HUES48 (cell line): Measurements from ENCODE around the gene TSN.
"Not testable (repeated sequence)": the region's sequence is repeated elsewhere in the genome, so short reads cannot be mapped to it uniquely, and the experiment has no call there.

ENCODE experiments used
- H3K27ac ChIP-seq: one replicate; pipeline ENCODE4 v1.7.0; 2013; ENCODE audit warnings: low read depth, low read length, inconsistent platforms
- H3K27me3 ChIP-seq: 2 replicates; pipeline ENCODE4 v1.6.1; 2013; ENCODE audit warnings: mild to moderate bottlenecking, low read length; ENCODE audit not compliant: control insufficient read depth, insufficient read depth
- H3K36me3 ChIP-seq: 2 replicates; pipeline ENCODE4 v1.6.1; 2013; ENCODE audit warnings: low read length; ENCODE audit not compliant: control insufficient read depth, insufficient read depth
- H3K4me1 ChIP-seq: 2 replicates; pipeline ENCODE4 v1.6.1; 2013; ENCODE audit warnings: mild to moderate bottlenecking, low read length; ENCODE audit not compliant: control insufficient read depth, insufficient read depth
- H3K4me3 ChIP-seq: 2 replicates; pipeline ENCODE4 v1.5.1; 2013; ENCODE audit warnings: mild to moderate bottlenecking, low read depth, low read length
- H3K9ac ChIP-seq: 2 replicates; pipeline ENCODE4 v1.6.1; 2013; ENCODE audit warnings: mild to moderate bottlenecking, low read depth, low read length, moderate library complexity
- H3K9me3 ChIP-seq: 2 replicates; pipeline ENCODE4 v1.6.1; 2013; ENCODE audit warnings: low read length; ENCODE audit not compliant: control insufficient read depth, insufficient read depth

The TSN gene

GRCh38 chr2:121722479-121722878 is 33.0 kb upstream of the TSN start:
- peaks cover 13% of the 10 kb centered on the region for H3K36me3 ChIP-seq
- no peaks in the 10 kb centered on the region for H3K4me1 ChIP-seq
- H3K9ac ChIP-seq: no peak overlapping the region
- no peaks in the 10 kb centered on the region for H3K27me3 ChIP-seq
- H3K9me3 ChIP-seq: no peaks in the 10 kb centered on the region
- no peak overlapping the region for H3K4me3 ChIP-seq
- no peak overlapping the region for H3K27ac ChIP-seq

- no peaks in the 10 kb centered on the region for H3K4me1 ChIP-seq
- H3K36me3 ChIP-seq: peaks cover 21% of the 10 kb centered on the region
Measured at GRCh38 chr2:121723316-121723715, 32.1 kb upstream of the TSN start.

DNA sequence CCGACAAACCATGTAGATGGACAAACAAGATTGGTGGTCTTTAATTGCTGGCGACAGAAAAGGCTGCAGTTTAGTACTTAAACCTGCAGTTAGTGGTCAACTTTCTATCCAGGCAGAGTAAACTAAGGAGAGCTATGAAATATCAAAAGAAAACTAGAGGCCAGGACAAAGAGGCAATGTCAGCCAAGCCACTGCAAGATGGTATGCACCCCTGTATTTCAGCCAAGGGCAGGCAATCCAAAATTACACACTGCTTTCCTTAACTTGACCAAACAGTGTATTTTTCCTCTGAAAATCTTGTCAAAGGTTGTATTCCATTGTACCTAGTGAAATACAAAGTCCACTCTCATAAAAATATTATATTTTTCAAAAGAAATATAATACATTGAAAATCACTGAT is 28.1 kb upstream of the TSN start:
- no peak overlapping the region for H3K9ac ChIP-seq
- no peak overlapping the region for H3K4me3 ChIP-seq
- no peaks in the 10 kb centered on the region for H3K9me3 ChIP-seq
- H3K27ac ChIP-seq: no peak overlapping the region
- no peaks in the 10 kb centered on the region for H3K4me1 ChIP-seq
- H3K27me3 ChIP-seq: no peaks in the 10 kb centered on the region
- H3K36me3 ChIP-seq: peaks cover 58% of the 10 kb centered on the region

More at GRCh38 chr2:121723316-121723715, 32.1 kb upstream of the TSN start:
- H3K4me3 ChIP-seq: no peak overlapping the region
- H3K27ac ChIP-seq: no peak overlapping the region
- no peaks in the 10 kb centered on the region for H3K27me3 ChIP-seq
- no peaks in the 10 kb centered on the region for H3K9me3 ChIP-seq
- H3K9ac ChIP-seq: no peak overlapping the region

DNA sequence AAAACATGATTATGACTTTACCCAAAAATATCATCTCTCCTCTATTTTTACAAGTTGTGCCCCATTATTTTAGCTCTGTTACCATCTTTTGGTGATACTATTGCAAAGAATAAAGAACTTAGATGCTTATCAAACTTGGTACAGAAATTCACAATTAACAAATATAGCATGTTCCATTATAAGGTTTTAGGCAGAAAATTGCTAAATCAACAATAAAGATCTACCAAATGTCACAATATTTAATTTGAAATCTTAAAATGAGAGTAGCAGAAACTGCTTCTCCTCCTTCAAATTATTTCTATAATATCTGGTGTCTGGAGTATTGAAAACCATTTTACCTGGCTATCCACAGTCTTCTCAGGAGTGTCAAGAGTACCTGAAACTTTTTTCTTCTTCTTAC is 27.5 kb upstream of the TSN start:
- H3K36me3 ChIP-seq: peaks cover 64% of the 10 kb centered on the region
- no peaks in the 10 kb centered on the region for H3K27me3 ChIP-seq

DNA sequence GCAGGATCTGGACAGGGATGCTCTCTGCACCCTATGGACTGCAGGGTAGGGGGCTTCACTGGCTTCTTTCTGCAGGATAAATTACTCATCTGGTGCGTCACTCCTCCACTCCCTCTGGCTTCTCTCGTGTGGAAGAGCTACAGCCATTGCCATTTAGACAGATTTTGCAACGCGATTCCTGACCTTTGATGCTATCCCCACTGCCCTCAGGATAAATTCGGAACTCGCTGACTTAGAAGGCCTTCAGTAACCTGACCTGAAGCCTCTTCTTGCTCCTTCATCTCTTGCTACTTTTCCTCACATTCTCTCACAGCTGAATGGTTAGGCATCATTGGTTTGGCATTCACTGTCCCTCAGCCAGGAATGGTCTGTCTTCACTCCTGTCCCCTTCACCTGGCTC is 24.1 kb upstream of the TSN start:
- Histone ChIP-seq H3K4me3 (no peak overlapping the region), H3K4me1 (peaks cover 6% of the 10 kb centered on the region; the same call in 1 of the 2 replicates), H3K9me3 (no peaks in the 10 kb centered on the region), H3K36me3 (peaks cover 83% of the 10 kb centered on the region), H3K27me3 (no peaks in the 10 kb centered on the region), H3K9ac (no peak overlapping the region), H3K27ac (no peak overlapping the region)

More for the DNA sequence above, 27.5 kb upstream of the TSN start:
- no peak overlapping the region for H3K9ac ChIP-seq
- H3K27ac ChIP-seq: no peak overlapping the region
- no peak overlapping the region for H3K4me3 ChIP-seq
- H3K9me3 ChIP-seq: no peaks in the 10 kb centered on the region
- H3K4me1 ChIP-seq: no peaks in the 10 kb centered on the region

GRCh38 chr2:121734544-121734943 is 20.9 kb upstream of the TSN start:
- not testable (repeated sequence) for H3K4me3 ChIP-seq, H3K4me1 ChIP-seq, H3K27me3 ChIP-seq, H3K9ac ChIP-seq, H3K27ac ChIP-seq, H3K9me3 ChIP-seq
- peaks cover 55% of the 10 kb centered on the region for H3K36me3 ChIP-seq

- Histone ChIP-seq H3K4me1 (peaks cover 6% of the 10 kb centered on the region; the same call in 1 of the 2 replicates), H3K9ac (peak overlapping the region; percentile 85), H3K27ac (no peak overlapping the region), H3K27me3 (no peaks in the 10 kb centered on the region), H3K4me3 (peak overlapping the region; percentile 91), H3K9me3 (no peaks in the 10 kb centered on the region), H3K36me3 (peaks cover 46% of the 10 kb centered on the region)
Measured at GRCh38 chr2:121735518-121736074, 19.9 kb upstream of the TSN start.

DNA sequence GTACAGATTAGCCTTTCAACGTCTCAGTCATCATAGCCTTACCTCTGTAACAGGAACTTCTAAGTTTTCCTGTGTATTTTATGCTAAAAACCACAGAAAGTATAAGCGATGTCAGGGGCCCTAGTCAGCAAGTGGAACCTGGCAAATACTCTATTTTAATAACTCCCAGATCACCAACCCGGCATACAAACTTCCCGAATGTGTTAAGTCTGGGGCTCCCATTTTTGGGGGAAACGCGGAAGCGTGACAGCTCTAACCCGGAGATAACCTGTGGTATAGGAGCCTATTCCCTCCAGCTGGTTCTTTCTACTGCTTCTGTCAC is 19.4 kb upstream of the TSN start:
- peaks cover 6% of the 10 kb centered on the region; the same call in 1 of the 2 replicates for H3K4me1 ChIP-seq
- H3K27ac ChIP-seq: peak overlapping the region; percentile 78
- no peaks in the 10 kb centered on the region for H3K9me3 ChIP-seq
- H3K27me3 ChIP-seq: no peaks in the 10 kb centered on the region
- H3K36me3 ChIP-seq: peaks cover 41% of the 10 kb centered on the region
- H3K9ac ChIP-seq: peak overlapping the region; percentile 85
- H3K4me3 ChIP-seq: peak overlapping the region; percentile 91

- H3K36me3 ChIP-seq: peaks cover 35% of the 10 kb centered on the region
- peaks cover 6% of the 10 kb centered on the region; the same call in 1 of the 2 replicates for H3K4me1 ChIP-seq
Measured at GRCh38 chr2:121736462-121737336, 18.8 kb upstream of the TSN start, which contains the start of gene NIFK. Gene NIFK, minus strand, starts transcription at chr2:121736875. Its CDS starts 25 bp downstream, at chr2:121736850.

GRCh38 chr2:121740973-121741372 is 14.5 kb upstream of the TSN start:
- no peak overlapping the region for H3K27ac ChIP-seq
- no peaks in the 10 kb centered on the region for H3K27me3 ChIP-seq
- no peak overlapping the region for H3K4me3 ChIP-seq
- no peaks in the 10 kb centered on the region for H3K4me1 ChIP-seq
- H3K36me3 ChIP-seq: no peaks in the 10 kb centered on the region
- no peaks in the 10 kb centered on the region for H3K9me3 ChIP-seq
- H3K9ac ChIP-seq: no peak overlapping the region

More at GRCh38 chr2:121736462-121737336, 18.8 kb upstream of the TSN start, which contains the start of gene NIFK:
- Histone ChIP-seq H3K27me3 (no peaks in the 10 kb centered on the region), H3K9me3 (no peaks in the 10 kb centered on the region), H3K9ac (peak within 1 kb of the TSS; percentile 85), H3K4me3 (peak within 1 kb of the TSS; percentile 91), H3K27ac (peak within 1 kb of the TSS; percentile 78)

DNA sequence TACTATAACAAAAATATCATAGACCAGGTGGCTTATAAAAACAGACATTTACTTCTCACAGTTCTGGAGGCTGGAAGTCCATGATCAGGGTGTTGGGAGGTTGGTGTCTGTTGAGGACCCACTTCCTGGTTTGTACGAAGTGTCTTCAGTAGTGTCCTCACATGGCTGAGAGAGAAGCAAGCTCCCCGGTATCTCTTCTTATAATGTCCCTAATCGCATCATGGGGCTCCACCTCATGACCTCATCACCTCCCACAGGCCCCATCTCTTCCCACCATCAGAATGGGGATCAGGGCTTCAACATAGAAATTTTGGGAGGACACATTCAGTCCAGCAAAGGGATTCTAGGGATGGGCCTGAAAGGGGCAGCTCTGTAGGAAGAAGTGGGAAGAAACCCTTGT is 14.0 kb upstream of the TSN start:
- Histone ChIP-seq H3K4me1 (no peaks in the 10 kb centered on the region), H3K27me3 (no peaks in the 10 kb centered on the region), H3K9ac (no peak overlapping the region), H3K9me3 (no peaks in the 10 kb centered on the region), H3K27ac (no peak overlapping the region), H3K36me3 (no peaks in the 10 kb centered on the region), H3K4me3 (no peak overlapping the region)
